Hepatocyte (in vitro differentiated cells): ENCODE data around the gene PKNOX1.

Experiments
- EZH2 ChIP-seq: fragments of 200-600 bp; sonication (generic); IDR thresholded peaks from 2 replicates; pipeline ENCODE4 v1.6.1; 2016; ENCODE audit warnings: antibody characterized with exemption, mild to moderate bottlenecking, borderline replicate concordance
- TF ChIP-seq, protein P1 (sequence below): fragments of 200-600 bp; sonication (generic); IDR thresholded peaks from 2 replicates; pipeline ENCODE4 v1.5.1; 2016; ENCODE audit warnings: antibody characterized with exemption, mild to moderate bottlenecking; ENCODE audit not compliant: poor library complexity

DNA sequence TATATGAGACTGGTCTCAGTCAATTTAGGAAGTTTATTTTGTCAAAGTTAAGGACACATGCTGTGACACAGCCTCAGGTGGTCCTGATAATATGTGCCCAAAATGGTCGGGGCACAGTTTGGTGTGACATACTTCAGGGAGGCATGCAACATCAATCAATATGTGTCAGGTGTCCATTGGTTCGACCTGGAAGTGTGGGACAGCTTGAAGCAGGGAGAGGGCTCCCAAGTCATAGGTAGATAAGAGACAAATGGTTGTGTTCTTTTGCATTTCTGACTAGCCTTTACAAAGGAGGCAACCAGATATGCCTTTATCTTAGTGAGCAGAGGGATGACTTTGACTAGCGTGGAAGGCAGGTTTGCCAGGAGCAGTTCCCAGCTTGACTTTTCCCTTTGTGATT lies 44.4 kb upstream of the PKNOX1 start:
- TF ChIP-seq, protein P1, sequence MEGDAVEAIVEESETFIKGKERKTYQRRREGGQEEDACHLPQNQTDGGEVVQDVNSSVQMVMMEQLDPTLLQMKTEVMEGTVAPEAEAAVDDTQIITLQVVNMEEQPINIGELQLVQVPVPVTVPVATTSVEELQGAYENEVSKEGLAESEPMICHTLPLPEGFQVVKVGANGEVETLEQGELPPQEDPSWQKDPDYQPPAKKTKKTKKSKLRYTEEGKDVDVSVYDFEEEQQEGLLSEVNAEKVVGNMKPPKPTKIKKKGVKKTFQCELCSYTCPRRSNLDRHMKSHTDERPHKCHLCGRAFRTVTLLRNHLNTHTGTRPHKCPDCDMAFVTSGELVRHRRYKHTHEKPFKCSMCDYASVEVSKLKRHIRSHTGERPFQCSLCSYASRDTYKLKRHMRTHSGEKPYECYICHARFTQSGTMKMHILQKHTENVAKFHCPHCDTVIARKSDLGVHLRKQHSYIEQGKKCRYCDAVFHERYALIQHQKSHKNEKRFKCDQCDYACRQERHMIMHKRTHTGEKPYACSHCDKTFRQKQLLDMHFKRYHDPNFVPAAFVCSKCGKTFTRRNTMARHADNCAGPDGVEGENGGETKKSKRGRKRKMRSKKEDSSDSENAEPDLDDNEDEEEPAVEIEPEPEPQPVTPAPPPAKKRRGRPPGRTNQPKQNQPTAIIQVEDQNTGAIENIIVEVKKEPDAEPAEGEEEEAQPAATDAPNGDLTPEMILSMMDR: no peak
- TF ChIP-seq EZH2: no peak
